Mucosa of gallbladder (tissue), 1 donor: Measurements from ENCODE around the gene AKAP8. TPM values are rescaled to one million over a fixed set of nuclear protein-coding genes. Genes with fewer than 3 reads are reported as not detected.

Experiments
- DNase-seq: peaks from one replicate; pipeline ENCODE4 v3.0.0-alpha.2; 2020; ENCODE audit warnings: low spot score
- total RNA-seq: library from RNA; stranded (reverse); gene quantifications from one replicate; pipeline ENCODE4 v1.2.1, GENCODE V29; 2021
- donor health status: DM: no; HTN: no; CAD: no.

The AKAP8 gene
- total RNA-seq, 1 donor from 2014 or later = 38.9 TPM

DNA sequence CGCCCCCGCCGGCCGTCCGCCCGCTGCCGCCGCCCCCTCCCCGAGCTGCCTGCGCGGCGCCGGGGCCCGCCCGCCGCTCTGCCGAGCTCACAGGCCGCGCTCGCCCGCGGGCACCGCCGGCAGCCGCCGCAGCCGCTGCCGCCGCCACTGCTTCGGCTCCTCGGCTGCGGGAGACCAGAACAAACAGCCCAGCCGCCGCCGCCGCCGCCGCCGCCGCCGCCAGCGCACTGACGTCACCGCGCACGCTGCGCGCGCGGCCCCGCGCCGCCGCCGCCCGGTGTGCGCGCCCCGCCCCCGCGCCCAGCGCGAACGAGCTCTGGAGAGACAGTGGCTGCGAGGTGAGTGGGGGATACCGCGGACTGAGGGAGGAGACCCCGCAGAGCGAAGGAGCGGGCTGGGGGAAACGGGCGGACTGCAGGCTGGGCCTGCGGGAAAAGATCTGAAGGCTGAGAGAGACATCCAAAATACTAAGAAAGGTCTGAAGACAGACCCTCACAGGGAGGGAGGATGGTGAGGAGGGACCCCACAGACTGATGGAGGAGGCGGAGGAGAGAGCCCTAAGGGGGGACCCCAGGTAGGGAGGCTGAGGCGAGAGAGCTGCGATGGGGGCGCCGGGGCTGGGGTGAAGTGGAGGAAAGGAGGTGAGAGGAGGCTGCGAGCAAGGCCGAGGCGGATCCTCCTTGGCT lies 47.1 kb downstream of the AKAP8 start, which contains the start of gene BRD4:
BRD4 (minus strand) TSS at position 229 of the 686 bp plus-strand sequence. CDS start 59,440 bp downstream, outside the sequence.
- peak; percentile 60 for DNase-seq

DNA sequence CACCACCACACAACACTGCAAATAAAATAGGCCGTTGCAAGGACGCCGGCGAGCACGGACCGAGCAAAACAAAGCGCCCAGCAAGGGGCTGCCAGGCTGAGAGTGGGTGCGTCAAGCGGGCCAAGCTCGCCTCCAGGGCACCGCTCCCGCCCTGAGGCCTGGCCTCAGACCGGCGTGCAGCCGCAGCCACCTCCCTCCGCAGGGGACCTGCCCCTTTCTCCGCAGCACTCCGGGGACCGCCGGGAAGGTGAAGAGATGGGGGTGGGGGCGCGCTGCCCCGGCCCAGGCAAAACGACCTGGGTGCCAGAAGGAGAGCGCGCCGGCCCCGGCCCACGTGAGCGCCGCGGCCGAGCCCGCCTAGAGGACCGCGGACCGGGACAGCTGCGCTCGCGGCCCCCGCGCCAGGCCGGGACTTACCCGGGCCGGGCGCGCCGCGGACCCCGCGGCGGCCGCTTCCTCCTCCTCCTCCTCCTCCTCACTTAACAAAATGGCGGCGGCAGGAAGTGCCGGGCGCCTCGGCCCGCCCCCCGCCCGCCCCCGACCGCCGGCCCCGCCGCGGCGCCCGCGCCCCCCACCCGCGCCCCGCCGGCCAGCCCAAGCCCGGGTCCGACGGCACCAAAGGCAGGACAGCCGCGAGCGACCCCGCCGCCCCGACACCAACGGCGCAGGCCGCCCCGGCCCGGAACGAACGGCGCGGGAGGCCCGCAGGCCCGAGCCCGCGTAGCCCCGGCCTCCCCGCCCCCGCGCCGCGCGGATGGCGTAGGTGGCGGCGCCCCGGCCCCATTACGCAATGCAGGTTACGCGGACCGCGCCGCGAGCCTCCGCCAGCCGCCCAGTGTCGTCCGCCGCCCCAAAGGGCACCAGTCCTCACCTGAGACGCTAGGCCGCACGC lies 47.9 kb downstream of the AKAP8 start:
- peak; percentile 30 for DNase-seq

DNA sequence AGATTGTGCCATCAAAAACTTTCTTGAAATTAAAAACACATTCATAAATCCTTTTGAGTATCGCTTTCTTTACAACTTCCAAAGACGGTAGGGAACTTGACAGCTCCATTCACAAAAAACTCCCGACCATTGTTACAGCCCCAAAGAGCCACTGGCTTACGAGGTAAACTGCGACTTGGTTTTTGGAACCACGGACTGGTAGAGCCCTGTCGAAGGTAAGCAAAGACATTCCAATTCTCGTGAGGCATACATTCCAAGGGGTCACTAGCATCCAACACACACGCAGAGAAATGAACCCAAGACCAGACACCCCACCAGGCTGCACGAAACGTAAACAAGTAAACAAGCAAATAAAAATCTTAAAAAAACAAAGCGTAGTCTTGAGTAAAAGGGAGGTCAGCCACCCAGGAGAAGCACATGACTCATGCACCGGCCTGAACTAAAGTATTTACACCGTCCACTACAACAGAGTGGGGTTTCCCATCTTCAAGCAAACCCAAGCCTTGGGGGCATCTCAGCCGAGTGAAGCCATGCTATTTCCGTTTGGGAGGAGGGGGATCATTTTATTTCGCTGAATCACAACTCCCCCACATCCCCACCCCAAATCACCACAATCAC lies 48.7 kb downstream of the AKAP8 start:
- DNase-seq = no peak

DNA sequence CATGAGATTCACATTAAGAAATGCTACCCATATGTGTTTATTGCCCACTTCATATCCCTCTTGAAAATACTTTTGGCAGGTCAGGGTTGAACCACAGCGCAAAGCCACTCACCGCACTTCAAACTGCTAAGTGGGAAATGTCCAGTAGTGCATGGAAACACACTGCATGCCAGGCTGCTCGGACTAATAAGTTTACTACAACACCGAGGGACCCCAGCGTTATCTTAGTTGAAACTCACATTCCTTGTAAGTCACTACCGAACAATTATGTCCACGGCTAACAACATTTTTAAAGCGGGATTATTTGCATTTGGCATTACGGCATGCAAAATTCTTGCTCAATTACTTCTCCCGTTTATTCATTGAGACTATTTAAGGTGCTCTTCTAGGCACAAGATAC lies 51.3 kb downstream of the AKAP8 start:
- no peak for DNase-seq

DNA sequence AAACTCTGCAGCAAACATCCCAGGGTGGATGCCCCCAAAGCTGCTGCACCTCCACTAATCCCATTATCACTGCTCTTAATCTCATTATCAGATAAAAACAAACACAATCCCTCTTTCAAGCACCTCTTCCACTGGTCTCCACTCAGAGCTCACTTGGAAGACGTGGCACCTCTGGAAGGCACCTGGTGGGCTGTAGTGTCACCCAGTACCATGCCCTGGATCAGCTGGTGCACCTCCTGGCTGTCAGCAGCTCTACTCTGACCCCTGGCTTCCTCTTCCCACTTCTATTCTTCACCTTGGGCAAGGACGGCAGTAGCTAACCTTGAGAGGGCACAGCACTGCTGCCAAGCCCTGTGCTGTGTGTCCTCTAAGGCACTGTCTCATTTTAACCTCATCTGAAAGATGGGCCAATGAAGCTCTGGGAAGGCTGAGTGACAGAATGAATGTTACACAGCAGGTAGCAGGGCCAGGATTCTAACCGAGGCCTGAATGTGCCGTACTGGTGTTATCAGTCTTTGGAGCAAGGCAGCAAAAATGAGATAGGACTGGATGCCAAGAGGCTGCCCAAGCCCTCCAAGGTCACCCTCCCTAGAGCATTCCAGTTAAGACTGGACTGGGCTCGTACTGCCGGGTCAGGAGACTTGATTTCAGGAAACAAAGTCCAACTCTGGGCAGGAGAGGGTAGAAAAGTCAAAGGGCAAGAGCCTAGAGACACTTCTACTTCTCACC lies 54.6 kb downstream of the AKAP8 start:
- peak; percentile 44 for DNase-seq

DNA sequence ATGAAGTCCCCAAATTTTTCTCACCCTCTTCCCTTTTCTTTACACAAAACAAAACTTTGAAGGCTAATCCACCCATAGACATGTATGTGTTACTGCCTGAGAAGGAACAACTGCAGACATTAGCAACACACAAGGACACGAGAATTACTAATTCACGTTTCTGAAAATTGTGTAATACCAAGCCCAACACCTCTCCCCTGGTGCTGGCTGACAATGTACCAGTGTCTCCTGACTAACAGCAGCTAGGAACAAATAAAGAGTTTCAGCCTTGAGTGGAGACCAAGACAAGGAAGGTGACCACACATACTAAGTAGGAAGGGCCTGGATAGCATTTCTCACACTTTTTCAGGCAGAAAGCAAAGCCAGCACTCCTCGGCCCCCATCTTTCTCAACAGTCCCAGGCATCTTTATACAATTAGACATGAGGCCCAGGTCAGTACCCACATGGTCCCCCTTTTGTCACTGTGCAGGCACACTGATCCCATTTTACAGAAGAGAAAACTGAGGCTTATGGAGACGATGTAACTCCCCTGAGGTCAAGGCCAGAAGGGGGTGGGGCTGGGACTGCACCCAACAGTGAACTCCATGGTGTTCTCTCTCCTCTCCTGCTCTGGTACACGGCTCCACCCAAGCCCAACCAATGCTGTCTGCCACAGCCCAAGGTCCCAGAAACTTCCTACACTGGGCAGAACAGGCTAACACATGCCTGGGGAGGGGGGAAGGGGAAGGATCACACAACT lies 55.9 kb downstream of the AKAP8 start:
- DNase-seq = no peak

DNA sequence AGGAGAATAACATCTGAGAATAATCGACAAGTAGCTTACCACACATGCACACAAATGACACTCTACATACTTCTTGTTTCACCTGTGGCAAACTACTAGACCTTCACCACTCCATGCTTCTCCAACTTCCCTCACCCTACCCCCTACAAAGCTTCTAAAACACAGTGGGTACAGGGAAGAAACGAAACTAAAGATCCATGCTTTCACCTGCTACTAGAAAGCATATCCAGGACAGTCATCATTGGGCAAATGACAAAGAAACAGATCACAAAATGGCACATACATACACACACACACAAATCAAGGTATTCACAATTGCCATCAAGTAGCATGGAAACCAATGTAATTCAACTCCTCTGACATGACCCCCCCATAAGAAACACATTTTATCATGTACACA lies 57.8 kb downstream of the AKAP8 start:
- DNase-seq = no peak

DNA sequence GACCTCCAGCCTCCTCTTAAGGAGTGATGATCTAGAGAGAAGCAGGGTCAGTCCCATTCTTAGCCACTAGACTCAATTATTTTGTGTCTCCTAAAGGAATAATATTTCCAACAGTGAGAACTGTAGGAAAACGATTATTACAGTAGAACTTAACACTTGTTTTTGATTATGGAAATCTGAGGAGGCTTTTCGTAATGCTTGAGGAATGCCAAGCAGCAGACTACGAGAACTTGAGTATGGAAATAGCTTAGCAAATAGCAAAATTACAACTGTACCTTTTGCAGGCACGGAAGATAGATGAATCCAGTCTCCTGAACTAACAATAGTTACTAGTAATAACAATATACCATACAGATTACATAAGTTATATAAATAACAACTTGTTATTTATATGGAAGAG lies 59.5 kb downstream of the AKAP8 start:
- no peak for DNase-seq

DNA sequence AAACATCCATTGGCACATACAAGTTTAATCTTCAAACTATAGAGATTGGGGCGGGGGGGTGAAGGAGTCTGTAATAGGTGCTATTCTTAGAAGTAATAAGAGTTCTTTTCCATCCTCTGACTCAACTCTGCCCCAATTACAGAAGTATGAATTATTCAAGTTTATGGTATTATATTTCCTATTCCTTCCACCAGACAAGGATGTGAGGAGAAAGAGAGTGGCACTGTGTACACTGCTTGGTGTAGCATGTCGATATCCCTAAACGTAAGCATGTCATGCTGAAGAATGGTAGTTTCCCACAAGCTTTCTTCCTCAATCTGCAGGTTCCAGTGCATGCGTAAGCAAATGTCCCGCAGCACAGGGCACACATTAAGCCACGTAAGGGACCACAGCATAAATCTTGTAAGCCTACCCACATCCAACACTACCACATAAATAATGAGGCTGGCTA lies 61.3 kb downstream of the AKAP8 start:
- no peak for DNase-seq

DNA sequence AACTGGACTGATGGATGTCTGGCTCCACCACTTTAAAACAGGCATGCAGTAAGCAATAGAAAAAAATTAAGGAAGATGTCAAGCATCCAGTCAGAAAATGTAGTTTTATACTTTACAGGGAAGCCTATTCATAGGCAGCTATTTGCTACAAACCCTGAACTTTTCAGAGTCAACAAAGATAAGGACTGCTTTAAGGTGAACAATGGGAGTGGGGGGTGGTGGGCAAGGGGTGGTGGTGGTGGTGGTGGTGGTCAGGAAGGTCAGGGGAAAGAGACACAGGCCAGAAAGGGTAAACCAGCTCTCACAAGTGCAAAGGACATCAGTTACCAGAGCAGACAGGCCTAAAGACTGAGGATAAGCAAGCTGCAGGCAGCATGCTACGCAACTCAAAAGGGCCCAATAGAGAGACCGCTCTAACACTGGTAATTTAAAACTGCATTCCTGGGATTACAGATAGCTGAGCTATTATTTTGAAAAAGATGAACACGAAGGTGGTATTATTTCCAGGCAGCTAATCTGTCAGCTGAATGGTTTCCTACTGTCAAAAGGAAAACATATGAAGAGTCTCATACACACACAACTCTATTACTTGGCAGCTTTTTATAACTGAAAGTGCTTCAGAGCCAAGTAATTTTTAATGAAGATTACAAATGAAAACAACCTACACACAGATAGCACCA lies 62.1 kb downstream of the AKAP8 start:
- no peak for DNase-seq

DNA sequence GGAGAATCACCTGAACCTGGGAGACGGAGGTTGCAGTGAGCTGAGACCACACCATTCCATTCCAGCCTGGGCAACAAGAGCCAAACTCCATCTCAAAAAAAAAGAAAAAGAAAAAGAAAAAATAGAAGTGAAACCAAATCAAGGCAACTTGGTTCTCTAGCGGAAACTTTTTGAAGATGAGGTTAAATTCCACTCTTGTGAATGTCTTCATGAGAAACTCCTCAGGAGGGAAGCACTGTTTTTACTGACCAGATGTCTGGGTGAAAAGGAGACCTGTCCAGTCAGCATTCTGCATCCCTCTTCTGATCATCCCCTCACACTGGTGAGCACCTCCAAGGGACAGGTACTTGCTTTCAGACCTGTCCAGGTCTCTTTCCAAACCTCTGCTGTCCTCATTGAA lies 63.1 kb downstream of the AKAP8 start:
- DNase-seq = no peak

DNA sequence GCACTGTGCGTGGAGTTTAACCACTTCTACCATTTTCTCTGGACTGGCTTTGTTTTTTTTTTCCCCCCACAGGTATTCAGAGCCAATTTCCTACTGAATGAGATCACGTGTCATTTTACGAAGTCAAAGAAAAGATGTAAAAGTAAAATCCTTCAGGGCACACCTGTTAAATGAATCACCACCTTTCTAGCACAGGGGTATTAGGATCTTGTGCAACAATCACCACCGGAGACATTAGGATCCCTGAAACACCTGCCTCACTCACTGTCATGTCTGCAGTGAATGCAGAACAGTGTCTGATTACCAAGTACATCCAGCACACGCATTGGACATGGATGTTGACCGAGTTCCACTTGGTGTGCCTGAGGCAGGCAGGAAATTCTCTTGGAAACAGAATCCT lies 64.5 kb downstream of the AKAP8 start:
- no peak for DNase-seq

DNA sequence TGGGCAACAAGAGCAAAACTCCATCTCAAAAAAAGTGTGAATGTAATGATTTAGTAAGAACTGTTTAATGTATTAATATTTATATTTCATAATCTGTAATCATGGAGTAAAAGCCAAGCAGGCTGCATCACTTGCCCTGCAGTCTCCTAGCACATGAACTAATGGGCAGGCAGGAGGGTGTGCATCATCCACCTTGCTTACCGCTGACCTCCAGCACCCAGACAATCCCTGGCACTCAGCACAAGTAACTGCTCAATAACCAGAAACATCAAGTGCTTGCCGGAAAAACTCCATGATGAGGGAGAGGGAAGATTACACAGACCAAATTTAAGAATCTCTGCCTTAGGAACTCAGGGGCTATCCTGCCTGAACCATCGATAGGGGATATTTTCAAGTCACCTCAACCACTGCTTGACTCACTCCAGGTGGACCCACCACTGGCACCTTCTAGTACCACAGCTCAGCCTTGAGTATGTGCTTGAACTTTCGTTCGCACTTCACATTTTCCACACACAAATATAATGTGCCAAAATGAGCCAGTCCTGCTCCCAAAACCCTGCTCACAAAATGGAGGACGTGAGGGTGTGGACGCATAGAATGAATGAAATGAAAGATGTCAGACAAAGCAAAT lies 65.8 kb downstream of the AKAP8 start:
- DNase-seq = no peak

DNA sequence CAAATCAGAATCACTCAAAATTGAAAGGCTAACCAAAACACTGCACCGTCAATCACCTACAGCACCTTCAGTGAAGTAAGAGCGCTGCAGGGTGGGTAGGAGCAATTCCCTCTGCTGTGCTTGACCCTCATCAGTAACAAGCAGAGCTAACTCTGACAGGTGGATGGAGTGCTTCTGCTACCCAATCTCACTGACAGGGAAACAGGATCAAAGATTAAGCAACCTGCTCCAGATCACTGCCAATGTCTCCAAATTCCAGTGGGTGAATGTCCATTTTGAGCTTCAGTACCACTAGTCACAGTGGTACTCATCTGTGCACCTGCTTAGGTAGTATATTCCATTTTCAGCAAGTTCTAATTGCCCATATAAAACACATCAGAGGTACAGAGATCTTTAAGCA lies 72.4 kb downstream of the AKAP8 start:
- no peak for DNase-seq

DNA sequence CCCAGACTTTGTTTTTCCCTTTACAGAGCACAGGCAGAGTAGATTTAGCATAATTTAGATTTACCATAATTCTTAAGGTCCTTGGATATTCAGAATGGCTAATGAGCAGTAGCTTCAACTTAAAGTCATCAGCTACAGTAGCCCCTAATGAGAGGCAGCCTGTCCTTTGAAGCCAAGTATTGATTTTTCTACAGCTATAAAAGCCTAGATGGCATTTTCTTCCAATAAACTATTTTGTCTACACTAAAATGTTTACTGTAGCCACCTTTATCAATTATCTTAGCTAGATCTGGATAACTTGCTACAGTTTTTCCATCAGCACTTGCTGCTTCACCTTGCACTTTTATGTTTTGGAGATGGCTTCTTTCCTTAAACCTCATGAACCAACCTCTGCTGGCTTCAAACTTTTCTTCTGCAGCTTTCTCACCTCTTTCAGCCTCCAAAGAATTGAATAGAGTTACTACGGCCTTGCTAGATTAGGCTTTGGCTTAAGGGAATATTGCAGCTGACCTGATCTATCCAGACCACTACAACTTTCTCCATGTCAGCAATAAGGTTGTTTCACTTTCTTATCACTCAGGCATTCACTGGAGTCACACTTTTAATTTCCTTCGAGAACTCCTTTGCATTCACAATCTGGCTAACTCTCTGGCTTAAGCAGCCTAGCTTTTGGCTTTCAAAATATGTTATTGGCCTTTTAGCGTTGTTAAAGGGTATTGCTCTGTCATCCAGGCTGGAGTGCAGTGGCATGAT lies 73.8 kb downstream of the AKAP8 start:
- DNase-seq = no peak

DNA sequence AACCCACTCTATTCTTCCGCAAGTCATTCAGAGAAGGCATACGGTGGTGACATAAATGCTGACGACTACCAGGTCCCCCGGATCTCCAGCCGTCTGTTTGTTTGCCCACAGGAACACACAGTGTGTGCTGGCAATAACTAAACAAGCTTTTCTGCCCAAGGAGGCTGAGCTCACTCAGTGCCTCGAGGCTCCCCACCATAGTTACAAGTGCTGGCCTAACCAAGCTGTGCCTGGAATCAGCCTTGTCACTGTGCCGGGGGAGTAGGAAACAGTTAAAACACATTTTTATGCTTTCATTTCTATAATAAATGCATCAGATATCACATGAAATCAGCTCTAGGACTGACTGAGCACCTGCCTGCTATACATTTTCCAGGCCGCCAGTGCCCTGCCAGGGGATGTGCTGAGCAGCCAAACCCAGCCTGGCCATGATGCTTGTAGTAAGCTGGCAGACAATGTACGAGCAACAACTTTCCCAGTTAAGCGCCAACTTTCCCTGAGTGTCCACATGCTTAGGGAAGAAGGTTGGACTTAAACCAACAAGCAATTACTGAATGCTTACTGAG lies 75.4 kb downstream of the AKAP8 start:
- DNase-seq = no peak
